SHP77 treated with DMSO at 0.1 percent for 48 hours (cell line): ENCODE results near the gene LMAN1L.

ENCODE experiments used
- DNase-seq: peaks from one replicate; lab custom pipeline; 2025; lab: John Stamatoyannopoulos, UW

The LMAN1L gene

GRCh38 chr15:74858369-74858740, 45.7 kb downstream of the LMAN1L start:
- DNase-seq, result no peak

- DNase-seq, result no peak
Measured at GRCh38 chr15:74863239-74864056, 50.8 kb downstream of the LMAN1L start.

- no peak for DNase-seq
Measured at GRCh38 chr15:74864296-74864695, 51.7 kb downstream of the LMAN1L start.

- DNase-seq, result no peak
Measured at GRCh38 chr15:74865316-74865715, 52.7 kb downstream of the LMAN1L start.

- no peak for DNase-seq
Measured at GRCh38 chr15:74866090-74866489, 53.5 kb downstream of the LMAN1L start.

- DNase-seq, result no peak
Measured at GRCh38 chr15:74867466-74868038, 54.9 kb downstream of the LMAN1L start.

- no peak for DNase-seq
Measured at GRCh38 chr15:74868059-74868458, 55.4 kb downstream of the LMAN1L start.

GRCh38 chr15:74869372-74869725, 56.7 kb downstream of the LMAN1L start:
- DNase-seq, result no peak

GRCh38 chr15:74869726-74870407, 57.2 kb downstream of the LMAN1L start:
- no peak for DNase-seq

- no peak for DNase-seq
Measured at GRCh38 chr15:74870436-74871215, 58.0 kb downstream of the LMAN1L start.

GRCh38 chr15:74872702-74873035, 60.0 kb downstream of the LMAN1L start:
- no peak for DNase-seq

GRCh38 chr15:74873036-74873755, 60.6 kb downstream of the LMAN1L start, which contains the start of gene SCAMP2:
Gene SCAMP2, minus strand, starts transcription at chr15:74873365. Its CDS starts 110 bp downstream, at chr15:74873255.
- DNase-seq, result peak; percentile 85

- DNase-seq, result no peak
Measured at GRCh38 chr15:74873756-74874424, 61.3 kb downstream of the LMAN1L start.
